ENCODE results near the gene FOXD2. TPM values are rescaled to one million over a fixed set of nuclear protein-coding genes. Genes with fewer than 3 reads are reported as not detected.

FOXD2 gene
- total and polyA plus RNA-seq, 2 experiments from 2014 or later: 1.0 to 1.6 TPM

GRCh38 chr1:47405697-47406096 lies 32.1 kb upstream of the FOXD2 start:
- Histone ChIP-seq H3K79me2 (no peaks in the 10 kb centered on the region), H4K20me1 (ENCODE audit: insufficient read depth, poor library complexity, severe bottlenecking) (no peaks in the 10 kb centered on the region), H3K36me3 (replicated peaks; ENCODE audit: insufficient read depth, low read depth) (no peaks in the 10 kb centered on the region), H3K27ac (no peak overlapping the region), H3K4me1 (ENCODE audit: insufficient read depth) (peaks cover 27% of the 10 kb centered on the region), H3K9me2 (replicated peaks; ENCODE audit: insufficient read depth) (no peaks in the 10 kb centered on the region), H3K4me3 (no peak overlapping the region), H3K9me3 (ENCODE audit: low read depth) (no peaks in the 10 kb centered on the region), H3K4me2 (no peak overlapping the region), H3K27me3 (peaks cover 1% of the 10 kb centered on the region), H2AFZ (no peak overlapping the region)
- no peak for TF ChIP-seq EZH2 (IDR thresholded peaks at IDR 0.05; ENCODE audit: borderline replicate concordance)
- TF ChIP-seq CTCF (IDR thresholded peaks at IDR 0.05; ENCODE audit: poor library complexity): no peak
- no peak for TF ChIP-seq EZH2phosphoT487 (IDR thresholded peaks at IDR 0.05; ENCODE audit: low read depth, severe bottlenecking, unreplicated experiment)
- DNase-seq (ENCODE audit: low spot score): no peak
- 71% methylated on average over 5 of the region's 5 CpGs for WGBS (ENCODE audit: low lambda C conversion rate, missing lambda C conversion rate)

GRCh38 chr1:47406966-47407365 lies 30.9 kb upstream of the FOXD2 start:
- no peak overlapping the region for H3K4me2 ChIP-seq
- peaks cover 20% of the 10 kb centered on the region for H3K4me1 ChIP-seq (ENCODE audit: insufficient read depth)
- no peaks in the 10 kb centered on the region for H3K27me3 ChIP-seq
- no peak overlapping the region for H3K27ac ChIP-seq
- no peaks in the 10 kb centered on the region for H3K9me2 ChIP-seq (replicated peaks; ENCODE audit: insufficient read depth)
- H2AFZ ChIP-seq: no peak overlapping the region
- H3K79me2 ChIP-seq: no peaks in the 10 kb centered on the region
- H4K20me1 ChIP-seq (ENCODE audit: insufficient read depth, poor library complexity, severe bottlenecking): no peaks in the 10 kb centered on the region
- no peaks in the 10 kb centered on the region for H3K9me3 ChIP-seq (ENCODE audit: low read depth)
- no peaks in the 10 kb centered on the region for H3K36me3 ChIP-seq (replicated peaks; ENCODE audit: insufficient read depth, low read depth)
- no peak overlapping the region for H3K4me3 ChIP-seq
- TF ChIP-seq EZH2 (IDR thresholded peaks at IDR 0.05; ENCODE audit: borderline replicate concordance) (no peak), EZH2phosphoT487 (IDR thresholded peaks at IDR 0.05; ENCODE audit: low read depth, severe bottlenecking, unreplicated experiment) (no peak), CTCF (IDR thresholded peaks at IDR 0.05; ENCODE audit: poor library complexity) (no peak)
- 93% methylated on average over 5 of the region's 5 CpGs for WGBS (ENCODE audit: low lambda C conversion rate, missing lambda C conversion rate)
- DNase-seq (ENCODE audit: low spot score): no peak

GRCh38 chr1:47407481-47407880 lies 30.4 kb upstream of the FOXD2 start:
- no peaks in the 10 kb centered on the region for H3K9me3 ChIP-seq (ENCODE audit: low read depth)
- no peak overlapping the region for H3K27ac ChIP-seq
- H3K27me3 ChIP-seq: no peaks in the 10 kb centered on the region
- no peak overlapping the region for H3K4me2 ChIP-seq
- TF ChIP-seq EZH2 (IDR thresholded peaks at IDR 0.05; ENCODE audit: borderline replicate concordance) (no peak), EZH2phosphoT487 (IDR thresholded peaks at IDR 0.05; ENCODE audit: low read depth, severe bottlenecking, unreplicated experiment) (no peak), CTCF (IDR thresholded peaks at IDR 0.05; ENCODE audit: poor library complexity) (no peak)
- no peaks in the 10 kb centered on the region for H3K79me2 ChIP-seq
- H3K4me3 ChIP-seq: no peak overlapping the region
- H3K36me3 ChIP-seq (replicated peaks; ENCODE audit: insufficient read depth, low read depth): no peaks in the 10 kb centered on the region
- H3K4me1 ChIP-seq (ENCODE audit: insufficient read depth): peaks cover 16% of the 10 kb centered on the region
- no peak for DNase-seq (ENCODE audit: low spot score)
- no peaks in the 10 kb centered on the region for H4K20me1 ChIP-seq (ENCODE audit: insufficient read depth, poor library complexity, severe bottlenecking)
- 83% methylated on average over 3 of the region's 3 CpGs for WGBS (ENCODE audit: low lambda C conversion rate, missing lambda C conversion rate)
- H3K9me2 ChIP-seq (replicated peaks; ENCODE audit: insufficient read depth): no peaks in the 10 kb centered on the region
- no peak overlapping the region for H2AFZ ChIP-seq
